Small intestine (tissue), 7 donors: ENCODE data around the gene ZFP36L1. TPM values are rescaled to one million over a fixed set of nuclear protein-coding genes. Genes with fewer than 3 reads are reported as not detected.
A peak's percentile ranks its signal among the peaks of the same experiment; 100 is the strongest.

Experiments used
- DNase-seq, 2 donors: peaks; one replicate each; pipeline versions ENCODE4 v3.0.0 to v3.0.0-alpha.2; 2013
- FAIRE-seq: peaks from 2 replicates; lab custom pipeline; 2012; peaks lifted over from hg19 to GRCh38; lab: Jason Lieb, UNC
- H3K27ac ChIP-seq, 3 donors: one replicate each; pipeline ENCODE4 v1.5.1; 2013; ENCODE audit warnings: low read length in 2 of 3, mild to moderate bottlenecking in 2 of 3, control low read depth in 1 of 3, inconsistent platforms in 1 of 3, low read depth in 1 of 3, moderate library complexity in 1 of 3
- H3K27me3 ChIP-seq, 3 donors: one replicate each; pipeline ENCODE4 v1.6.1; 2013; ENCODE audit warnings: low read length in 3 of 3, inconsistent platforms in 1 of 3; ENCODE audit not compliant: control insufficient read depth in 3 of 3, insufficient read depth in 3 of 3
- H3K36me3 ChIP-seq, 3 donors: one replicate each; pipeline ENCODE4 v1.6.1; 2013; ENCODE audit warnings: low read length in 3 of 3, inconsistent platforms in 1 of 3, low read depth in 1 of 3, mild to moderate bottlenecking in 1 of 3, moderate library complexity in 1 of 3; ENCODE audit not compliant: control insufficient read depth in 3 of 3, insufficient read depth in 2 of 3
- H3K4me1 ChIP-seq, 3 donors: one replicate each; pipeline ENCODE4 v1.6.1; 2013; ENCODE audit warnings: low read length in 2 of 3, inconsistent platforms in 1 of 3, low read depth in 1 of 3, mild to moderate bottlenecking in 1 of 3, moderate library complexity in 1 of 3; ENCODE audit not compliant: control insufficient read depth in 3 of 3, insufficient read depth in 2 of 3
- H3K4me3 ChIP-seq, 3 donors: one replicate each; pipeline ENCODE4 v1.5.1; 2013; ENCODE audit warnings: low read length in 3 of 3, control low read depth in 1 of 3, inconsistent platforms in 1 of 3, low read depth in 1 of 3, mild to moderate bottlenecking in 1 of 3, moderate library complexity in 1 of 3
- H3K9me3 ChIP-seq, 2 donors: one replicate each; pipeline ENCODE4 v1.6.1; 2013; ENCODE audit warnings: low read depth in 1 of 2, low read length in 1 of 2; ENCODE audit not compliant: control insufficient read depth in 2 of 2, insufficient read depth in 1 of 2
- WGBS, 3 donors: extraction: QIAGEN DNeasy Blood & Tissue Kit; methylation state at CpG; one replicate each; pipeline ENCODE4 v1.1.7; 2013; 5-methylcytosine and 5-hydroxymethylcytosine counted together
- polyA plus RNA-seq, 4 donors: library from polyadenylated mRNA; stranded (reverse) in 3 of 4; unstranded in 1 of 4; fragments of 200-250 nt in 3 of 4; fragments of 120-200 nt in 1 of 4; gene quantifications; one replicate each; pipeline versions ENCODE4 v1.2.1 to v1.2.3, GENCODE V29; 2013
- donor health status: healthy with polysubstance abuse.
- donor health status: control.
- donor health status: control.
- donor health status: Bipolar disorder and iron deficiency.
- donor health status: healthy.

ZFP36L1 gene
- polyA plus RNA-seq, 4 donors, result 27.6 to 134 (median 51.9) TPM

DNA sequence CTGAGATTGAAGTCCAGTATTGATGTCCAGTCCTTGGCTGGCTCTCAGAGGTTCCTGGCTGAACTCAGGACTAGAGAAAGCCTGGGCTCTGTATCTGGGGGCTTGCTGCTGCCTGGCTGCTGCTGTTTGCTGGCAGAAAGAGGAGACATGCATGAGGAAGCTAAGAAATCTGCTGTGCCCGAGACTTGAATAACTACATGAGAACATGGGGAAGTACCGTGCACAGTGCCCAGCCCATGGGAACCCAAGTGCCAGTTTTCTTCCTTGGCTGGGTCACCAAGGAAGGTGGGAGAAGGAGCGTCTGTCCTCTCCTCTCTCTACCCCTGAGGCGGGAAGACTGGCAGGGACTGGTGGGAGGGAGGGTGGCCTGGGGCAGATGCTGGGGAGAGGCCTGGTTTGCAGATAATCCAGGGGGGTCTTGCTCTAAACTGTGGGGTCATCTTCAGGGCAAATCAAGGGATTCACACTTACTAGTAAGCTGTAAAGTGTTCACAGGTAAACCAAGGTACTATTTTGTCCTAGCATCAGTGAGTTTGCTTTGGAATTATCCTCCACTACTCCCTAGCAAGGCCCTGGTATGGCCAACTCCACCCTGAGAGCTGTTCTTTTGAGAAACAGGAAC is 13.8 kb upstream of the ZFP36L1 start:
- peaks cover 0 to 19% of the 10 kb centered on the region in 2 donors for H3K9me3 ChIP-seq
- H3K36me3 ChIP-seq, result no peaks in the 10 kb centered on the region
- peak overlapping the region; percentile 28 to 75 (median 52) for H3K27ac ChIP-seq
- 53 to 78% (median 59%) methylated on average over 4 of the region's 4 CpGs for WGBS, 3 donors
- H3K4me3 ChIP-seq, result no peak overlapping the region
- no peak for FAIRE-seq
- H3K4me1 ChIP-seq, result peaks cover 0 to 25% (median 12%) of the 10 kb centered on the region in 3 donors
- DNase-seq, result no peak
- H3K27me3 ChIP-seq, result no peaks in the 10 kb centered on the region

DNA sequence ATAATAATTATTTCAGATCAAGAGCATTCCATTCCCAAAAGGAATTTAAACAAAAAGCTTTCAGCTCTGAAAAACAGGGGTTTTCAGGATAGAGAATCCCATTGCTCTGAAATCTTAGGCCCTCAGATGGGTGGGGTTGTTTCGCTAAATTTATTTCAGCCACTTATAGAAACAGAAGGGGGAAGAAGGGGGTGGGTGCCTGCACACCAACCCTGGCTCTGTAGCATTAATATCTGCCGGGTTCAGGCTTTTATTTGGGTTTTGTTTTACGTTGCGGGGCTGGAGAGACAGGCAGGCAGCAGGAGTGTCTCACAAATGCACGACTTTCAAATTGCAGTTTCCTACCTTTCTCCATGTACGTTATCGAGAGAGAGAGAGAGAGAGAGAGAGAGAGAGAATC is 12.5 kb upstream of the ZFP36L1 start:
- H3K4me1 ChIP-seq, result peaks cover 0 to 25% (median 12%) of the 10 kb centered on the region in 3 donors
- no peak for DNase-seq
- peaks cover 0 to 22% of the 10 kb centered on the region in 2 donors for H3K9me3 ChIP-seq

DNA sequence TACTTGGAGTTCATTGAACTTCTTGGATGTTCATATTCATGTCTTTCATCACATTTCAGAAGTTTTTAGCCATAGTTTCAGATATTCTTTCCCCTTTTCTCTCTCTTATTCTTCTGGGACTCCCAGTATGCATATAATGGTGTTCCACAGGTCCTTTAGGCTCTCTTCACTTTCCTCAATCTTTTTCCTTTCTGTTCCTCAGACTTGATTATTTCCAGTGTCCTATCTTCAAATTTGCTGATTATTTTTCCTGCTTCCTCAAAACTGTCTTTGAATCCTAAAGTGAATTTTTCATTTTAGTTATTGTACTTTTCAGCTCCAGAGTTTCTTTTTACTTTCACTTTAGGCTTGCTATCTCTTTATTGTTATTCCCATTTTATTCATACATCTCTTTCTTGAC is 8.8 kb upstream of the ZFP36L1 start:
- FAIRE-seq (no peak), DNase-seq (no peak)
- peaks cover 0 to 22% of the 10 kb centered on the region in 2 donors for H3K9me3 ChIP-seq
- no peak overlapping the region for H3K27ac ChIP-seq
- H3K4me3 ChIP-seq, result no peak overlapping the region
- peaks cover 0 to 12% (median 1%) of the 10 kb centered on the region in 3 donors for H3K4me1 ChIP-seq
- H3K27me3 ChIP-seq, result no peaks in the 10 kb centered on the region
- H3K36me3 ChIP-seq, result no peaks in the 10 kb centered on the region

More for the DNA sequence above, 12.5 kb upstream of the ZFP36L1 start:
- H3K27me3 ChIP-seq, result no peaks in the 10 kb centered on the region
- H3K36me3 ChIP-seq, result no peaks in the 10 kb centered on the region
- H3K27ac ChIP-seq, result peak overlapping the region in 1 of 3 donors; percentile 27
- 64 to 88% (median 82%) methylated on average over 7 of the region's 7 CpGs for WGBS, 3 donors
- FAIRE-seq, result no peak
- H3K4me3 ChIP-seq, result no peak overlapping the region

DNA sequence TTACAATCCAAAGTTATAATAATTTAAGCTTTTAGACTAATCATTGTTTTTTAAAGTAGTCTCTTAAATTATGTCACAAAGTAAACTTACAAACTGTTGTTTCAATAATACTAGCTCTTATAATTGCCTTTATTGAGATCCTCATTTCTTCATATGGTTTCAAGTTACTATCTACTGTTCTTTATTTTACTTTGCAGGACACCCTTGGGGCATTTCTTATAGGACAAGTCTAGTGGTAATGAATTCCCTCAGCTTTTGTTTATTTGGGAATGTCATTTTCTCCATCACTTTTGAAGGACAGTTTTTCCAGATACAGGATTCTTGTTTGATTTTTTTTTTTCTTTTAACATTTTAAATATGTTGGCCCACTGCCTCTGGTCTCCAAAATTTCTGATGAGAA is 8.1 kb upstream of the ZFP36L1 start:
- Histone ChIP-seq H3K4me3 (no peak overlapping the region), H3K27ac (no peak overlapping the region), H3K27me3 (no peaks in the 10 kb centered on the region), H3K36me3 (no peaks in the 10 kb centered on the region), H3K9me3 (peaks cover 0 to 22% of the 10 kb centered on the region in 2 donors), H3K4me1 (peaks cover 0 to 14% (median 3%) of the 10 kb centered on the region in 3 donors)
- DNase-seq (no peak), FAIRE-seq (no peak)

DNA sequence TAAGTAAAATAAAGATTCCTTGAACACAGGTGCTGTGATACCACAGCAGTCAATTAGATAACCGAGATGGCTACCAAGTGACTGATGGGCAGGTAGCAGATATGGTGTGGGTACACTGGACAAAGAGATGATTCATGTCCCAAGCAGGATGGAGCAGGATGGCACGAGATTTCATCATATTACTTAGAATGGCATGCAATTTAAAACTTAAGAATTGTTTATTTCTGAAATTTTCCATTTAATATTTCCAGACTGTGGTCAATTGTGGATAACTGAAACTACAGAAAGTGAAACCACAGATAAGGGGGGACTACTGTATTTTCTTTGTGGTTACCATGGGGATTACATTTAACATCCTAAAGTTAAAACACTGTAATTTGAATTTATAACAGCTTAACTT is 7.5 kb upstream of the ZFP36L1 start:
- Histone ChIP-seq H3K4me1 (peaks cover 0 to 10% (median 3%) of the 10 kb centered on the region in 3 donors), H3K36me3 (no peaks in the 10 kb centered on the region), H3K27me3 (no peaks in the 10 kb centered on the region), H3K9me3 (peaks cover 0 to 22% of the 10 kb centered on the region in 2 donors), H3K27ac (no peak overlapping the region), H3K4me3 (no peak overlapping the region)
- 62 to 82% (median 79%) methylated on average over 2 of the region's 2 CpGs for whole genome bisulfite sequencing, 3 donors
- FAIRE-seq (no peak), DNase-seq (no peak)

DNA sequence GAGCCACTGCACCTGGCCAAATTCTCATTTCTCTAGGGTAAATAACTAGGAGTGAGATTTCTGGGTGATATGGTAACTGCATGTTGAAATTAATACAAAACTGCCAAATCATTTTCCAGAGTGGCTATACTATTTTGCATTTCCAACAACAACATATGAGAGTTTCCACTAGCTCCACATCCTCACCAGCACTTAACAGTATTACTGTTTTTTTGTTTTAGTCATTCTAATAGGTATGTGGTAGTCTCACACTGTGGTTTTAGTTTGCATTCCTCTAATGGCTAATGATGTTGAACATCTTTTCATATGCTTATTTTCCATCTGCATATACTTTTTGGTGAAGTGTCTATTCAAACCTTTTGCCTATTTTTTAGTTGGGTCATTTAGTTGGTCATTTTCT is 5.8 kb upstream of the ZFP36L1 start:
- H3K9me3 ChIP-seq, result peaks cover 0 to 11% of the 10 kb centered on the region in 2 donors
- H3K36me3 ChIP-seq, result no peaks in the 10 kb centered on the region
- H3K27ac ChIP-seq, result no peak overlapping the region
- H3K27me3 ChIP-seq, result no peaks in the 10 kb centered on the region
- peaks cover 0 to 12% (median 3%) of the 10 kb centered on the region in 3 donors for H3K4me1 ChIP-seq
- H3K4me3 ChIP-seq, result no peak overlapping the region
- DNase-seq, result no peak
- FAIRE-seq, result no peak

DNA sequence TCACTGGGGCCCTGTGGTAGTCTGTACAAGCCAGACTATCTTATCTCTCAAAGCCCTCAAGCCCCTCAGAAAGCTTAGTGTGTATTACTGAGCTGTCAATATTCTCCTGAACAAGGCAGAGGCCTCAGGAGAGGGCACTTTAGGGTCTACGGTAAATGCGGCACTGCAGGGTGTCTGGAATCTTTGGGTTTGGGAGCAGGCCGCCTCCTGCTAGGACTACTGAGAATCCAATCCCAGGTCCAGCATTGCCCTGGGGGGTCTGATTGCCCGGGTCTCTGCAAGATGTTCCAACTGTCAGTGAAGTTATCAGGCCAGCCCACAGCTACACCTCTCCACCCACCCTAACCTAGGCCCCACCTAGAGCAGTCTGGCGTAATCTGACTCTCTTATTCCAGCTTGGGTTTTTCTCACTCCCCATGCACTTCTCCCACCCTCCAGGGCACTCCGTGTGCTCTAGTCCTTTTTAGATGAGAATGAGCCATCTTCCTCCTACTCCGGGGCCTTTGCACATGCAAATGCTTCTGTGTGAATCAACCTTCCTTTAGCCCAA is 4.3 kb upstream of the ZFP36L1 start:
- DNase-seq (no peak), FAIRE-seq (no peak)

DNA sequence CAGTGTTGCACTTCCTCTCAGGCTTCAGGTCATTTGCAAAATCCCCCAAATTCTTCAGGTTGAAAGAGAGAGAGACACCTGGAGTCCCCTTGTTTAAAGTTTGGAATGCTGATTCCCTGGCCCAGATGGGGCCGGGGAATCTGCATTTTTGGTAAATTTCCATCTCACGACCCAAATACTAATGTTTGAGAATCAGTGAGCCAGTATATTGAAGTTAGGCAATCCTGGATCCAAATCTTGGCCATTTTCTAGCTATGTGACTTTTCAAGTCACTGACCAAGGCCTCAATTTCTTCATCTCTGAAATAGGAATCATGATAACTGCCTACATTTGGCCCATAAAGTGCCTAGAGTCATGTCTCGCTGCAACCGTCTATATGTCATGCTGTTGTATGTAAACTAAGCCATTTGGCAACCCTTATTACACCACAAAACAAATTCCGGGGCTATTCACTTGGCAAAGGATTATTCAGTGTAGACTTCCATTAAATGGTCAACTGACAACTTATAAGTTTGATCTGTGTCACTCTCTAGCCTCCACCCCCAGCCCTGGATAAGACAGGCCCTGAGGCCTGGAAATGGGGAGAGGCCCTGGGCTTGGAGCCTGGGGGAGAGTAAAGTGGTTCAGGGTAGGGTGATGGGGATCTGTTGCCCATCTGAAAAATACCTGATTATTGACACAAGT is 3.7 kb upstream of the ZFP36L1 start:
- Histone ChIP-seq H3K4me1 (peaks cover 0 to 12% (median 3%) of the 10 kb centered on the region in 3 donors), H3K27me3 (no peaks in the 10 kb centered on the region), H3K27ac (peak overlapping the region; percentile 99 to 100 (median 99)), H3K4me3 (peak overlapping the region; percentile 66 to 96 (median 66)), H3K9me3 (peaks cover 0 to 3% of the 10 kb centered on the region in 2 donors), H3K36me3 (peaks cover 0 to 9% (median 0%) of the 10 kb centered on the region in 3 donors)
- FAIRE-seq (no peak), DNase-seq (no peak)
- 52 to 65% (median 61%) methylated on average over 5 of the region's 5 CpGs for WGBS, 3 donors

More for the DNA sequence above, 4.3 kb upstream of the ZFP36L1 start:
- Histone ChIP-seq H3K27ac (peak overlapping the region in 1 of 3 donors; percentile 99), H3K4me3 (no peak overlapping the region), H3K36me3 (peaks cover 0 to 4% (median 0%) of the 10 kb centered on the region in 3 donors), H3K27me3 (no peaks in the 10 kb centered on the region), H3K9me3 (peaks cover 0 to 5% of the 10 kb centered on the region in 2 donors), H3K4me1 (peaks cover 0 to 12% (median 3%) of the 10 kb centered on the region in 3 donors)
- 83 to 88% (median 88%) methylated on average over 7 of the region's 7 CpGs for WGBS, 3 donors
